ENCODE results near the gene LCN2. TPM values are rescaled to one million over a fixed set of nuclear protein-coding genes. Genes with fewer than 3 reads are reported as not detected.

LCN2 gene
- total RNA-seq, 4 donors from 2014 or later = 0.58 to 222 (median 1.4) TPM; not detected in 1

GRCh38 chr9:128102196-128102595 lies 47.1 kb upstream of the LCN2 start:
- Histone ChIP-seq H3K9me3 (no peaks in the 10 kb centered on the region), H3K27me3 (no peaks in the 10 kb centered on the region), H3K27ac (peak overlapping the region in 1 of 4 donors; percentile 94), H3K36me3 (peaks cover 0 to 66% of the 10 kb centered on the region in 2 donors), H3K4me1 (peaks cover 3 to 72% (median 22%) of the 10 kb centered on the region in 3 donors), H3K4me3 (no peak overlapping the region)
- WGBS, 2 donors (ENCODE audit: low coverage in 1 of 2) = 70% methylated on average over 3 of the region's 13 CpGs; no CpG with 5 or more reads in 1 of the 2 donors
- no peak for TF ChIP-seq EP300 (IDR thresholded peaks at IDR 0.05)
- no peak for TF ChIP-seq POLR2AphosphoS5 (IDR thresholded peaks at IDR 0.05)
- TF ChIP-seq CTCF (IDR thresholded peaks at IDR 0.05) = no peak
- TF ChIP-seq POLR2A (IDR thresholded peaks at IDR 0.05) = no peak
- no peak for ATAC-seq

DNA sequence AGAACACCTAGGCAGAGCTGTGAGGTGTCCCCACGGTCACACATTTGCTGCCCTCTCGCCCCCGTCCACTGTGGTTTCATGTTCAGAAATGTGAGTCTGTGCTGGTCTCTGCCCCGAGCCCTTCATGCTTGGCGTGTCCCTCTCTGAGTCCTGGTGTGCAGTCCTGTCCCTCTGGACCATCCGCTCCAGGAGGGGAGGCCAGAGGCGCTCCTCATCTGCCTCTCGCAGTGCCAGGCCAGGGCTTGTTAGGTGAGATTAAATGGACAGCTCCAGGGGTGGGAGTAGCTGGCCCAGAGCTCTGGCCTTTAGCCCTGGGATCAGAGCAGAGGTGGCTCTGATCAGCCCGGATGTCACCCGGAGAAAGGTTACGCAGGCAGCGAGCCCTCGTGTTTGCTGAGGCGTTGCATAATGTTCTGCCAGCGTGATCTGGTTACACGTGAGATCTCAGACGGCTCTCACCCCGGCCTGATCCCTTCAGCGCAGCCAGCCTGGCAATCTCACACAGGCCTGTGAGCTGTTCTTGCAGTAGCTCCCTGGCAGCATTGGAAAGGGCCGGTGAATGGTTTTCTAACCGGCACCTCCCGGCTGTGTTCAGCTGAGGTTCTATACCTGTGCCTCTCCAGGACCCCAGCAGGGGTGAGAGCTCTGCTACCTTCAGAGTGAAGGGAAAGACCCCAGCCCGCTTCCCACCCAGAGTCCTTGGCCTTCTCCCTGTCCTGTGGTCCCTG lies 46.2 kb upstream of the LCN2 start:
- TF ChIP-seq CTCF (IDR thresholded peaks at IDR 0.05) = no peak
- TF ChIP-seq POLR2A (IDR thresholded peaks at IDR 0.05) = no peak
- TF ChIP-seq EP300 (IDR thresholded peaks at IDR 0.05) = no peak
- TF ChIP-seq POLR2AphosphoS5 (IDR thresholded peaks at IDR 0.05) = no peak
- H3K27ac ChIP-seq = peak overlapping the region in 3 of 4 donors; percentile 14 to 94 (median 18)
- H3K36me3 ChIP-seq = peaks cover 0 to 74% of the 10 kb centered on the region in 2 donors

DNA sequence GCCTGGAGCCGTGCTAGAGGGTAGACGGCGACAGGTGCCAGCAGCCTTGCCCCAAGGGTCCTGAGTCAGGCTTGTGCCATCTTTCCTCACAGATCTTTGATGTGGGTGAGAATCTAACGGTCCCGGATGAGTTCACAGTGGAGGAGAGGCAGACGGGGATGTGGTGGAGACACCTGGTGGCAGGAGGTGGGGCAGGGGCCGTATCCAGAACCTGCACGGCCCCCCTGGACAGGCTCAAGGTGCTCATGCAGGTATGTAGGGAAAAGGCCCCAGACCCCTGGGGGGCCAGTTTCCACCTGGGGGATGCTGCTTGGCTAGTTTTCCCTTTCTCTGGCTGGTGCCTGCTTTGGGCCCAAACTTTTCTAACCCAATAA lies 45.7 kb upstream of the LCN2 start:
- WGBS, 2 donors (ENCODE audit: low coverage in 1 of 2) = 65% methylated on average over 5 of the region's 8 CpGs; no CpG with 5 or more reads in 1 of the 2 donors
- Histone ChIP-seq H3K9me3 (no peaks in the 10 kb centered on the region), H3K4me1 (peaks cover 0 to 66% (median 14%) of the 10 kb centered on the region in 3 donors), H3K36me3 (peaks cover 0 to 80% of the 10 kb centered on the region in 2 donors), H3K27me3 (no peaks in the 10 kb centered on the region), H3K4me3 (no peak overlapping the region), H3K27ac (peak overlapping the region in 3 of 4 donors; percentile 14 to 27 (median 18))
- no peak for ATAC-seq
- no peak for TF ChIP-seq POLR2AphosphoS5 (IDR thresholded peaks at IDR 0.05)
- no peak for TF ChIP-seq EP300 (IDR thresholded peaks at IDR 0.05)
- TF ChIP-seq CTCF (IDR thresholded peaks at IDR 0.05) = peak in 1 of 4 experiments; percentile 13
- no peak for TF ChIP-seq POLR2A (IDR thresholded peaks at IDR 0.05)

More for the DNA sequence above, 46.2 kb upstream of the LCN2 start:
- ATAC-seq = no peak
- peaks cover 0 to 66% (median 14%) of the 10 kb centered on the region in 3 donors for H3K4me1 ChIP-seq
- H3K9me3 ChIP-seq = no peaks in the 10 kb centered on the region
- H3K4me3 ChIP-seq = no peak overlapping the region
- WGBS, 2 donors (ENCODE audit: low coverage in 1 of 2) = 83% methylated on average over 1 of the region's 23 CpGs; no CpG with 5 or more reads in 1 of the 2 donors
- no peaks in the 10 kb centered on the region for H3K27me3 ChIP-seq

DNA sequence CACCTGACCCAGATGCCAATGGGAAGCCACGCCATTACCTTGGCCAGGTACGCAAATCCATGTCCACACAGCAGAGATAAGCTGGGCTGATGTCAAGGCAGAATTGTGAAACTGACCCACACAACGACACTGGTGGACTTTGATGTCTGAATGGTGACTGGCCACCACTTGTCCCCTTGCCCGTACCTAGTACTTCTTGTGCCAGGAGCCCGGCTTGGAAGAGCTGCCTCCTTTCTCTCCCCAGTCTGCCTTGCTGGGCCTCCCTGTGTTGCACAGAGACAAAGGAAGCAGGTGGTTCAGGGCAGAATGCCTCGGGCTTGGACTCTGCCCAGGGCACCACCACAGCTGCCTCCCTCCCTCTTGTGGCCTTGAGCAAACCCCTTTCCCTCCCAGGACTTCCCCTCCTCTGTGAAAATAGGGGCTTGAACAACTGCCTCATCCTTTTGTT lies 45.1 kb upstream of the LCN2 start:
- no peak overlapping the region for H3K4me3 ChIP-seq
- H3K27ac ChIP-seq = peak overlapping the region in 1 of 4 donors; percentile 29
- no peak for ATAC-seq
- TF ChIP-seq POLR2A (IDR thresholded peaks at IDR 0.05) = no peak
- no peak for TF ChIP-seq EP300 (IDR thresholded peaks at IDR 0.05)
- TF ChIP-seq POLR2AphosphoS5 (IDR thresholded peaks at IDR 0.05) = peak; percentile 3
- no peak for TF ChIP-seq CTCF (IDR thresholded peaks at IDR 0.05)
- WGBS, 2 donors (ENCODE audit: low coverage in 1 of 2) = 62 to 100% methylated on average over 2 to 3 of the region's 6 CpGs
- peaks cover 0 to 83% of the 10 kb centered on the region in 2 donors for H3K36me3 ChIP-seq
- peaks cover 0 to 66% (median 14%) of the 10 kb centered on the region in 3 donors for H3K4me1 ChIP-seq
- no peaks in the 10 kb centered on the region for H3K27me3 ChIP-seq
- no peaks in the 10 kb centered on the region for H3K9me3 ChIP-seq
